Fibroblast of pulmonary artery (primary cell): Measurements from ENCODE around the gene STK24.

Source experiments
- DNase-seq: peaks from one replicate; pipeline ENCODE4 v3.0.0-alpha.2; 2010; ENCODE audit warnings: low read depth
- H3K4me3 ChIP-seq: replicated peaks from 2 replicates; pipeline ENCODE4 v1.5.1; 2011; ENCODE audit warnings: low read depth, mild to moderate bottlenecking, control low read depth, low read length, moderate library complexity
- TF ChIP-seq, protein P1 (sequence below): IDR thresholded peaks from 2 replicates; pipeline ENCODE4 v1.5.1; 2011; ENCODE audit warnings: mild to moderate bottlenecking, control low read depth, low read length, inconsistent platforms; ENCODE audit errors: missing control alignments

Gene STK24

DNA sequence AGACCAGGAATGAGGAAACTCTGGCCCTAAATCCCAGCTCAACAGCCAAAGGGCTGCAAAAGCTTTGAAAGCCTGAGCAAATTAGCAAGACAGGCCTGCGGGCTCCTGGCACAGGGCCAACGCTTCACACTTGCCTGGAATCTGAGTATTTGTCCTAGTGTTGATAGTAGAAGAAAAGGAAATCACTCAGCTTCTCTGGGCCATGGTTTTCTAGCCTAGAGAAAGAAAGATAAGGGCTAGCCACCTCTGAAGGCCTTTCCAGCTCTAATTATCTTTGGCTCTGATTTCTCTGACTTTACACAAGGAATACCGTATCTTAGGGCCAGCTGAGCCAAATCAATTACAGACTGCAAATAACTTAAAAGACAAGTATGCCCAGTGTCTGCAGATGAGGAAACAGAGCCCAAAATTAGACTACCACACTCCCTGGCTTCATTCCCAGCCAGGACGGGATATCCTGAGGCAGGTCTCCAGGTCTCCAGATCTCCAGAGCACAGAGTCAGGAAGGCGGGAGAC, 69.6 kb downstream of the STK24 start:
- H3K4me3 ChIP-seq = no peak overlapping the region
- TF ChIP-seq, protein P1, sequence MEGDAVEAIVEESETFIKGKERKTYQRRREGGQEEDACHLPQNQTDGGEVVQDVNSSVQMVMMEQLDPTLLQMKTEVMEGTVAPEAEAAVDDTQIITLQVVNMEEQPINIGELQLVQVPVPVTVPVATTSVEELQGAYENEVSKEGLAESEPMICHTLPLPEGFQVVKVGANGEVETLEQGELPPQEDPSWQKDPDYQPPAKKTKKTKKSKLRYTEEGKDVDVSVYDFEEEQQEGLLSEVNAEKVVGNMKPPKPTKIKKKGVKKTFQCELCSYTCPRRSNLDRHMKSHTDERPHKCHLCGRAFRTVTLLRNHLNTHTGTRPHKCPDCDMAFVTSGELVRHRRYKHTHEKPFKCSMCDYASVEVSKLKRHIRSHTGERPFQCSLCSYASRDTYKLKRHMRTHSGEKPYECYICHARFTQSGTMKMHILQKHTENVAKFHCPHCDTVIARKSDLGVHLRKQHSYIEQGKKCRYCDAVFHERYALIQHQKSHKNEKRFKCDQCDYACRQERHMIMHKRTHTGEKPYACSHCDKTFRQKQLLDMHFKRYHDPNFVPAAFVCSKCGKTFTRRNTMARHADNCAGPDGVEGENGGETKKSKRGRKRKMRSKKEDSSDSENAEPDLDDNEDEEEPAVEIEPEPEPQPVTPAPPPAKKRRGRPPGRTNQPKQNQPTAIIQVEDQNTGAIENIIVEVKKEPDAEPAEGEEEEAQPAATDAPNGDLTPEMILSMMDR = no peak
- DNase-seq = peak; percentile 55

DNA sequence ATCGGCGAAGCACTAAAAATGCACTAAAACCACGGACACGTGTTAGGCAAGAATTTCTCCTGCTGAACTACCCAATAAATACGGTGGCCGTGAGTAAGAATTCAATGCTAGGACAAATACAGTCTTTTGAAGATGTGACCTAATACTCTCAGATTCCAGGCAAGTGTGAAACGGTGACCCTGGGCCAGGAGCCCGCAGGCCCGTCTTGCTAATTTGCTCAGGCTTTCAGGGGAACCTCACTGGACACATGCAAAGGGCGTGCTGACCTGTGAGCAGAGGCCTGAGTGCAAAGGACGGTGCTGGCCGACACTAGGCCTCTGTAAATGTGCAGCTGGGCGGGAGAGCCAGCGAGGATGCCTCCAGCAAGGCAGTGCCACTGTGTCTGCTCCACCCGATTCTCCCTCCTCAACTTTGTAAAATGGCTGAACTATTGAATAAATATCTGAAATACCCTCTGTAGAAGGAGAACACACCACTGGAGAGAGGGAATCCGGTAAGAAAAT, 70.1 kb downstream of the STK24 start:
- H3K4me3 ChIP-seq = no peak overlapping the region
- DNase-seq = no peak
- TF ChIP-seq, protein P1 = no peak

DNA sequence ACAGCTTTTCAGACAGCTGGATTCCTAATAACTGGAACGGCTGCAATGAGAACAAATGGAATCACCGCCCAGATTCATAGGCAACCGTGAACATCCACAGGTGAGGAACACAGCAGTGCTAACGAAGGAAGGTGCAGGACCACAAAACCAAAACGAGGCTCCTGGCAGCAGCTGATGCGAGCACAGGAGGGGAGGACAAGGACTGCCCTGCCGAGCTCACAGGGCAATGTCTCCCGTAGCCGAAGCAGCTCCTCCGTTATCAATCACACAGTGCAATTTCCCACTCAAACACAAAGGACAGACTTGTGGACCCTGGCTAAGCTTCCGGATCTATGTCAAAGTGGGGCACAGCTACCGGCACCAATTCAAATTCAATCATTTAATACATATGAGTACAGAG, 70.6 kb downstream of the STK24 start:
- DNase-seq = no peak
- no peak overlapping the region for H3K4me3 ChIP-seq
- TF ChIP-seq, protein P1 = no peak

- no peak for DNase-seq
- no peak overlapping the region for H3K4me3 ChIP-seq
- TF ChIP-seq, protein P1 = no peak
These were observed 71.7 kb downstream of the STK24 start for GRCh38 chr13:98505217-98505616.

DNA sequence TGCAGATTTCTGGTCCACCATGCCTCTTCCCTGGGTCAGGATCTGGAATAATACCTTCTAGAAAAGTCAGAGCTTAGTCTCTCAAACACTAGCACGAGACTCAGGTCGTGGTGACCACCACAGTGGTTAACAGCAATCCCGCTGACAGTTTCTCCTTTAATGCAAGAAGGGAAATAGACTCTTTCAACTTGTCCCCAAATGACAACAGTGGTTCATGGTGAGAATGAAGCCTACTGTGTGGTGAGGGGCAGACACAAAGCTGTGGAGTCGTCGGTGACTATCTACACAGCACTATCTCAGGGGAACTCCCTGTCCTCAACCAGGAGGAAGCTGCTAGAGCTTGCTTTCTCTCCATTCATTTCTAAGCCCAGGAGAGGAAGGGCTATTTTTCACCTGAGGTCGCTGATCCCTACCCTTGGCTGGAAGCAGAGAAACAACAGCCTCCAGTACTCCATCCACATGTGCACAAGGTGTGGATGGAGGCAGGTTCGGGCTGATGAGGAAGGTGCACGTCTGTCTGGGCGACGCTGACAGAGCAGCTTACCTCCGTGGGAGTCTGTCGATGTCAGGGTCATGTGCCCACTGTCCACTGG, 72.4 kb downstream of the STK24 start:
- TF ChIP-seq, protein P1 = no peak
- DNase-seq = no peak
- H3K4me3 ChIP-seq = no peak overlapping the region

GRCh38 chr13:98504029-98504351, 72.9 kb downstream of the STK24 start:
- DNase-seq = no peak
- H3K4me3 ChIP-seq = no peak overlapping the region
- TF ChIP-seq, protein P1 = no peak

GRCh38 chr13:98503175-98504028, 73.5 kb downstream of the STK24 start:
- H3K4me3 ChIP-seq = peak overlapping the region; percentile 3
- no peak for DNase-seq
- TF ChIP-seq, protein P1 = no peak
